ENCODE data around the gene NOP9. TPM values are rescaled to one million over a fixed set of nuclear protein-coding genes. Genes with fewer than 3 reads are reported as not detected.

NOP9 gene
- total RNA-seq, 2 experiments from 2014 or later, result 25.9 to 27.5 TPM

GRCh38 chr14:24292118-24292807 lies 7.4 kb upstream of the NOP9 start:
- ATAC-seq (ENCODE audit: poor library complexity), result no peak
- no peaks in the 10 kb centered on the region for H3K27me3 Mint-ChIP-seq
- peaks cover 69% of the 10 kb centered on the region for H3K36me3 Mint-ChIP-seq (ENCODE audit: low read depth)
- Histone ChIP-seq H3K27me3 (ENCODE audit: control insufficient read depth in 1 of 2, insufficient read depth in 2 of 2, low read length in 2 of 2) (no peaks in the 10 kb centered on the region), H3K4me3 (ENCODE audit: low read length) (no peak overlapping the region), H3K9me3 (ENCODE audit: control insufficient read depth in 1 of 2, insufficient read depth in 1 of 2, low read length in 2 of 2) (no peaks in the 10 kb centered on the region), H3K36me3 (ENCODE audit: insufficient read depth, low read length) (peaks cover 59% of the 10 kb centered on the region), H3K27ac (ENCODE audit: low read depth in 1 of 2, low read length in 2 of 2) (no peak overlapping the region), H3K4me1 (ENCODE audit: insufficient read depth, low read length) (peaks cover 16% of the 10 kb centered on the region)
- POLR2A ChIA-PET, result no interaction called here
- no peaks in the 10 kb centered on the region for H3K9me3 Mint-ChIP-seq
- no peak for TF ChIP-seq CTCF (IDR thresholded peaks at IDR 0.05)
- DNase-seq, result no peak
- intact Hi-C loops (cut with DNase I, micrococcal nuclease), result loop anchor here in 1 of 2 experiments (10.0 kb wide), 1 partner anchor 317 kb away; no protein-coding TSS in a partner anchor
- CTCF ChIA-PET, result interaction anchor here (0.6 to 1.0 kb wide), 2 partner anchors 21 to 50 kb away, joined by 3 to 4 read pairs; partner anchors contain the start of genes RABGGTA and TINF2
- H3K4me1 Mint-ChIP-seq (ENCODE audit: low read depth), result peaks cover 16% of the 10 kb centered on the region
- H3K4me3 Mint-ChIP-seq, result no peak overlapping the region
- no peak overlapping the region for H3K27ac Mint-ChIP-seq

GRCh38 chr14:24293525-24293924 lies 6.1 kb upstream of the NOP9 start:
- Histone ChIP-seq H3K4me1 (ENCODE audit: insufficient read depth, low read length) (peaks cover 27% of the 10 kb centered on the region), H3K36me3 (ENCODE audit: insufficient read depth, low read length) (peaks cover 59% of the 10 kb centered on the region), H3K9me3 (ENCODE audit: control insufficient read depth in 1 of 2, insufficient read depth in 1 of 2, low read length in 2 of 2) (no peaks in the 10 kb centered on the region), H3K27ac (ENCODE audit: low read depth in 1 of 2, low read length in 2 of 2) (no peak overlapping the region), H3K4me3 (ENCODE audit: low read length) (no peak overlapping the region), H3K27me3 (ENCODE audit: control insufficient read depth in 1 of 2, insufficient read depth in 2 of 2, low read length in 2 of 2) (no peaks in the 10 kb centered on the region)
- Mint-ChIP-seq H3K27me3 (no peaks in the 10 kb centered on the region), H3K27ac (no peak overlapping the region), H3K9me3 (no peaks in the 10 kb centered on the region), H3K4me3 (no peak overlapping the region), H3K36me3 (ENCODE audit: low read depth) (peaks cover 75% of the 10 kb centered on the region), H3K4me1 (ENCODE audit: low read depth) (peaks cover 23% of the 10 kb centered on the region)
- intact Hi-C loops (cut with DNase I, micrococcal nuclease), result loop anchor here in 1 of 2 experiments (10.0 kb wide), 1 partner anchor 319 kb away; no protein-coding TSS in a partner anchor
- DNase-seq (no peak), ATAC-seq (ENCODE audit: poor library complexity) (no peak)
- POLR2A ChIA-PET, result no interaction called here
- TF ChIP-seq CTCF (IDR thresholded peaks at IDR 0.05), result no peak
- CTCF ChIA-PET, result no interaction called here

- peaks cover 44% of the 10 kb centered on the region for H3K36me3 ChIP-seq (ENCODE audit: insufficient read depth, low read length)
- H3K36me3 Mint-ChIP-seq (ENCODE audit: low read depth), result peaks cover 77% of the 10 kb centered on the region
- DNase-seq (peak; percentile 54 to 91 (median 64)), ATAC-seq (ENCODE audit: poor library complexity) (peak; percentile 73)
- ChIA-PET CTCF (interaction anchor here (0.5 to 6.8 kb wide), 21 partner anchors 13 to 1715 kb away, joined by 3 to 90 read pairs (median 6); partner anchors contain the start of genes CBLN3, CHMP4A, CIDEB and KHNYN), POLR2A (interaction anchor here (0.6 to 5.7 kb wide), 9 partner anchors 14 to 188 kb away, joined by 3 to 66 read pairs (median 15); partner anchors contain the start of genes CBLN3, CHMP4A, DCAF11 and KHNYN)
- TF ChIP-seq CTCF (IDR thresholded peaks at IDR 0.05), result peak; percentile 64
- H3K27me3 ChIP-seq (ENCODE audit: control insufficient read depth in 1 of 2, insufficient read depth in 2 of 2, low read length in 2 of 2), result no peaks in the 10 kb centered on the region
- peak overlapping the region in 1 of 2 donors; percentile 51 for H3K27ac ChIP-seq (ENCODE audit: low read depth in 1 of 2, low read length in 2 of 2)
- no peaks in the 10 kb centered on the region for H3K27me3 Mint-ChIP-seq
- H3K27ac Mint-ChIP-seq, result peak overlapping the region; percentile 67
- H3K4me1 Mint-ChIP-seq (ENCODE audit: low read depth), result peaks cover 51% of the 10 kb centered on the region
- peak overlapping the region; percentile 74 for H3K4me3 Mint-ChIP-seq
- peaks cover 47% of the 10 kb centered on the region for H3K4me1 ChIP-seq (ENCODE audit: insufficient read depth, low read length)
- no peaks in the 10 kb centered on the region for H3K9me3 ChIP-seq (ENCODE audit: control insufficient read depth in 1 of 2, insufficient read depth in 1 of 2, low read length in 2 of 2)
- intact Hi-C loops (cut with DNase I, micrococcal nuclease), result loop anchor here (1.0 to 10.0 kb wide), 9 partner anchors 17 to 322 kb away; partner anchors contain the start of genes MDP1 (in 2 of the 2), DCAF11 (in 1 of the 2), NRL (in 1 of the 2) and RABGGTA (in 1 of the 2)
- no peaks in the 10 kb centered on the region for H3K9me3 Mint-ChIP-seq
- no peak overlapping the region for H3K4me3 ChIP-seq (ENCODE audit: low read length)
Measured at GRCh38 chr14:24296341-24297157, 3.1 kb upstream of the NOP9 start.
